ENCODE measurements around the gene OR5B17.

DNA sequence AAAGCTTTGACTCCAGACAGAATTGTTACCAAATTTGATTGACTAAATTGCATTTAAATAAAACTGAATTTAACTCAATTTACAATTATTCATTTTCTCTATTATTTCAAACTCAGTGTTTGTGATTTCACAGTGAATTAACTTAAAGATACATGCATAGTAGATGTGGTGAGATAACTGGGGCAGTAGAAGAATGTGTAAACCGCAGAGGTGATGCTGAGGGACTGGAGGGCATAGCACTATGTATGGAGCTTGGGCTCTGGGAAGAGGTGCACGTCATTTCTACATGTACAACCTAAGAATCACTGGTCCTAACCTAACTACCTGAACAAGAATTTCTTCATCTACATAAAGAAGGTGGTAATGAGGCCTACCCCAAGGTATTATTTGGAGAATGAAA lies 13.7 kb downstream of the OR5B17 start:
- TF ChIP-seq, protein P1, sequence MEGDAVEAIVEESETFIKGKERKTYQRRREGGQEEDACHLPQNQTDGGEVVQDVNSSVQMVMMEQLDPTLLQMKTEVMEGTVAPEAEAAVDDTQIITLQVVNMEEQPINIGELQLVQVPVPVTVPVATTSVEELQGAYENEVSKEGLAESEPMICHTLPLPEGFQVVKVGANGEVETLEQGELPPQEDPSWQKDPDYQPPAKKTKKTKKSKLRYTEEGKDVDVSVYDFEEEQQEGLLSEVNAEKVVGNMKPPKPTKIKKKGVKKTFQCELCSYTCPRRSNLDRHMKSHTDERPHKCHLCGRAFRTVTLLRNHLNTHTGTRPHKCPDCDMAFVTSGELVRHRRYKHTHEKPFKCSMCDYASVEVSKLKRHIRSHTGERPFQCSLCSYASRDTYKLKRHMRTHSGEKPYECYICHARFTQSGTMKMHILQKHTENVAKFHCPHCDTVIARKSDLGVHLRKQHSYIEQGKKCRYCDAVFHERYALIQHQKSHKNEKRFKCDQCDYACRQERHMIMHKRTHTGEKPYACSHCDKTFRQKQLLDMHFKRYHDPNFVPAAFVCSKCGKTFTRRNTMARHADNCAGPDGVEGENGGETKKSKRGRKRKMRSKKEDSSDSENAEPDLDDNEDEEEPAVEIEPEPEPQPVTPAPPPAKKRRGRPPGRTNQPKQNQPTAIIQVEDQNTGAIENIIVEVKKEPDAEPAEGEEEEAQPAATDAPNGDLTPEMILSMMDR (IDR thresholded peaks at IDR 0.05; ENCODE audit: low read depth, low read length, missing input control): no peak
- TF ChIP-seq TAF1 (conservative IDR thresholded peaks at IDR 0.05) (no peak), ATF3 (IDR thresholded peaks at IDR 0.05) (no peak), RAD21 (IDR thresholded peaks at IDR 0.05) (no peak)

Measured in liver (tissue), 3 donors.